HG02610 (cell line): ENCODE results near the gene MOGAT3.

ENCODE experiments used
- ATAC-seq: cut with Tn5 transposase; IDR thresholded peaks from one replicate; pipeline ENCODE4 v1.9.1; 2021; ENCODE audit warnings: mild to moderate bottlenecking, moderate library complexity; ENCODE audit not compliant: unreplicated experiment

Gene MOGAT3

DNA sequence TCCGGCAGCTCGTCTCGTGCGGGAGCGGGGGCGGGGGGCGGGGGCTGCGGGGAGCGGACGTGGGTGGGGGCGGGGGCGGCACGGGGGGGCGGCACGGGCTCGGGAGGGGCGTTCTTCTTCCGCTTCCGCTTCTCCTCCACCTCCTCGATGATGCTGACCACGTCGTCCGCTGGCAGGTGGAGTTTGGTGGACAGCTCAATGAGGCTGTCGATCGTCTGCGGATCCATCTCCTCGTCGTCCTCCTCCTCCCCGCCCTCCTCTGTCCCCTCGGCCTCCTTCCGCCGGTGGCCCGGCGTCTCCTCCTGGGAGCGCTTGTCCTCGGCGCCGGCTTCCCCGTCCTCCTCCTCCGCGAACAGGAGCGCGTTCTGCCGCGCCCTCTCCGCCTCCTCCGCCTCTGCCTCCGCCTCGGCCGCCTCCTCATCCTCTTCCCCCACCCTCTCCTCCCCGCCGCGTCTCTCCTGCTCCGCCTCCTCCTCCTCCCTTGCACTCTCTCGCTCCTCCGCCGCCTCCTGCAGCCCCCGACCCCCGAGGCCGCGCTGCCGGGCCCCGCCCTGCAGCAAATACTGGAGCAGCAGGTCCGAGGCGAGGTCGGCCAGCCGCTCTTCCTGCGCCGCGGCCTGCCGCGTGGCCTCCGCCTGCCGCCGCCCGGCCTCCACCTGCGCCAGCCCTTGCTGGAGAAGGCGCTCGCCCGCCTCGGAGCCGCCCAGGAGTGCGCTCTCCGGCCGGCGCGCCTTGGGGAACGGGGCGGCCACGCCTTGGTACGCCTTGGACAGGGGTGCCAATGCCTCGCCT lies 37.4 kb downstream of the MOGAT3 start:
- no peak for ATAC-seq

DNA sequence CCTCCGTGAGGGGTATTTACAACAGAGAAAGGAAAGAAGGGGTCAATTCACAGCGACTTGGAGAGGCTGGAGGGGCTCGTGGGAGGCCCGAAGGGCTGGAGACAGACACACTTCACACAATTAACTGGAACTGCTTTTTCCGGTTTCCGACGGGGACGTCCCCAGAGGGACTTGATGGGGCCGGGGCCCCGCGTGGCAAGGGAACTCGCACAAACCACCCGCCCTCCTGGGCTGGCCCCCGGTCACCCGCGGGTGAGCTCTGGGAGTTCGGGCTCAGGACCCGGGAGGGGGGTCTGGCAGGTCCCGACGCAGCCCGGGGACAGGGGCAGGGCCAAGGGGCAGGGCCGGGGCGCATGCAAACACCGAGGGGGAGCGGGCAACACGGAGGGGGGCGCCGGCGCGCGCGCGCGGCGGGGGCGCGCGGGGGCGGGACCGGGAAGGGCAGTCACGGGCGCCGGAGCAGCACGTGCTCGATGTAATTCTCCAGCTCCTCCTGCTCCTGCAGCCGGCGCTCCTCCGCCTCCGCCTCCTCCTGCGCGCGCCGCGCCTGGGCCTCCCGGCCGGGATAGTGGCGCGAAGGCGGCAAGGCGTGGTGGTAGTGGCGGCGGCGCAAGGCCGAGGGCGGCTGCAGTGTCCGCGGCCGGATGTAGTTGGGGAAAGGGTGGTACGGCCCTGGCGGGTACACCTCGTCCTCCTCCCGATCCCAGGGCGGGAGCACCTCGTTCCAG lies 38.1 kb downstream of the MOGAT3 start:
- ATAC-seq, result no peak

DNA sequence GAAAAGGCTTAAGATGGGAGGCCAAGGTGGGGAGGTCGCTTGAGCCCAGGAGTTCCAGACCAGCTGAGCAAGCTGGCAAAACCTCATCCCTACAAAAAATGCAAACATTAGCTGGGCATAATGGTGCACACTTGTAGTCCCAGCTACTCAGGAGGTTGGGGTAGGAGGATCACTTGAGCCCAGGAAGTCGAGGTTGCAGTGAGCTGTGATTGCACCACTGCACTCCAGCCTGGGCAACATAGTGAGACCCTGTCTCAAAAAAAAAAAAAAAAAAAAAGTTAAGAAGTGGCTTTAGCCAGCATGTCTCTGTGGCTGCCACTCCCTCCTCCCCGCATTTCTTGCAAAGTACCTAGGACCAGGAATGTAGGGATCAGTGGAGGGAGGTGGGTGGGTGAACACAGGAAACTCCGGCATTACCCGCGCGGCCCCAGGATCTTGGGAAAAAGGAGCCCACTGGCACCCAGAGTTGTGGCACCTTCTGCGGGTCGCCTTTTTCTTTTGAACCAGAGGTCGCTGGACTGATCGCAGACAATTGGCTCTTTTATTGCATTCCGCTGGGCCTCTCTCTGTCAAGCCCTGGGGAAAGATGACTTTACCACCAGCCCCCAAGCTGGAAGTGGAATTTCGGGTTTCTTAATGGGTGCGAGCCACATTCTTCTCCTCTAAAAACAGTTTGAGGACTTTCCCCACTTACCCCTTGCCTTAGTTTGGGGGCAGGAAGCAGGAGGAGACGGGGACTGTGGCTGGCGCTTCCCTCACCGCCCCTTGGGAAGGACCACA lies 39.0 kb downstream of the MOGAT3 start:
- no peak for ATAC-seq

DNA sequence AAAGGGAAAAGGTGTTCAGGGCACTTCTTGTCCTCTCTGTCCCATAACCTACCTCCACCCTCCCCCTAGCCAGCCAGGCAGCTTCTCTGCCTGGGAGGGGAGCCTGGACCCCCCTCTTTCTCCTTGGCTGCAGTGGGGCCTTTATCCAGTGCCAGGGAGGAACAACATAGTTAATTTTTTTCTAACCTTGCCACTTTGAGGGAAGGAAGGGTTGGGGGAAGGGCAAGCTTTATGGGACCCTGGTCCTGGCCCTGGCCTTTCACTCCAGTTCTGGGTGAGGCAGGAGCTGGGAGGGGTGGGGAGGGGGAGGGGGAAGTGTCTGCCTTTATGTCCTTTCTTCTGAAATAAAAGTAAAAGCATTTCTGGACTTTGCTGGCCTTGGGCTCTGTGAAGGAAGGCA lies 39.9 kb downstream of the MOGAT3 start:
- no peak for ATAC-seq

DNA sequence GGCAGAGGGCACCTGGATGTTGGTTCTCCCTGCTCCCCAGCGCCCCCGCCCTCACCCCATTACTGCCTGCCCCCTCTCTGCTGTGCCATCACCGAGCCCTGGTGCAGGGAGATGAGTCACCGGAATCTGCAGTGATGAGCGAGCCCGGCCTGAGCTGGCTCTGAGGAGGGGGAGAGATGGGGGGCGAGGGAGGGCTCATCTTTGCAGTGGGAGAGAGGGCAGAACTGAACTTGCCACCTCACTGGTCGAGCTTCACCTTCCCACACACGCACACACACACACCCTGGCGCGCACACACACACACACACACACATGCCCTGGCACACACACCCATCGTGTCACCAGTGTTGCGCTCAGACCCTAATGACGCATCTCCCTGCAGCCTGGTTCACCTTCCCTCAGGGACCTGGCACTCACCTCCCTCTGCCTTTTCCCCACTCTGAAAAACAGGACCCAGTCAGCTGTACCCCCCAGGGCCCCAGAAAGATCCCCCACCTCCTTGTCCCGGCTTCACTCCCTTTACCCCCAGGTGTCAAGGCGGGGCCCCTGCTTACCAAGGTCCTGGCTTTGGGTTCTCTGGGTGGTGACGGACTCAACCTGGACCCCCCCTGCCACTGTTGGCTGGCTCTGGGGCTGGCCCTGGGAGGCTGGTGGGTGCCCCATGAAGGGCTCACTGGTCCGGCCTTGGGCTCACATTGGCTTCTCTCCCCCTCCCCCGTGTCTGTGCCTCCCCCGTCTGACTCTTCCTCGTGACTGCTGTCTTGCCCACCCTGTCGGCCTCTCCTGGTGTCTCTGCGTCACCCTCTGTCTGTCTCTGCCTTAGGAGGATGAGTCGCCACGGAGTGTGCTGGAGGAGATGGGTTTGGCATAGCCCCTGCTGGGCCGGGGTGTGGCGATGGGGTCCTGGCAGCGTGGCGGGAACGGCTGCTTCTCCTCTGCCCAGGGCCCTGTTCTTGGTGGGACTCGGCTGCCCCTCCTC lies 40.9 kb downstream of the MOGAT3 start:
- ATAC-seq, result no peak

DNA sequence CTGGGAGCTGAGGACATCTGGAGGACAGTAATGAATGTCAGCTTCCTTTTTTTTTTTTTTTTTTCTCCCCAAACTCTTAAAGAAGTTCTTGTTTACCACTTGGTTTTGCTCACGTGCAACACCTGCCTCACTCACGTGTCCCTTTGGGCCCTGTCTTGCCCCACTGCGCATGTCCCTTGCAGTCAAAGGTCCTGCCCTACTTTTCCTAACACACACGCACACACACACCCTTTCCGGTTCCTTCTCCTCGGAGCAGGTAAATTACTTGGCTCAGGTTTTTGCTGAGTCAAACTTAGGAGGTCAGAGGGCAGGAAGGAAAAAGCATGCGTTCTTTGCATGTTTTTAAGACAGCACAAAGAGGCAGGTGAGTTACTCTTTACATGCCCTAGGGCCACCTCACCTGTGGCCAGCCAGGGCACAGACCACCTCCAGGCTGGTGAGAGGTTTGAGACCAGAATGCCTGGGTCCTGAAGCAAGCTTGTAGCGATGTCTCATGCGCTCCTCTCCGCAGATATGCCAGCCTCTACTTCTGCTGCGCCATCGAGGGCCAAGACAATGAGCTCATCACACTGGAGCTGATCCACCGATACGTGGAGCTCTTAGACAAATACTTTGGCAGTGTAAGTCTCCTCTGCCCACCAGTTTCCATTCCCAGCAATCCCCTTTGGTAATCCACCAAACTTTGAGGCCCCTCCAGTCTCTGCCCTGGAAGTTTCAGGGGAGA lies 43.8 kb downstream of the MOGAT3 start:
- no peak for ATAC-seq

DNA sequence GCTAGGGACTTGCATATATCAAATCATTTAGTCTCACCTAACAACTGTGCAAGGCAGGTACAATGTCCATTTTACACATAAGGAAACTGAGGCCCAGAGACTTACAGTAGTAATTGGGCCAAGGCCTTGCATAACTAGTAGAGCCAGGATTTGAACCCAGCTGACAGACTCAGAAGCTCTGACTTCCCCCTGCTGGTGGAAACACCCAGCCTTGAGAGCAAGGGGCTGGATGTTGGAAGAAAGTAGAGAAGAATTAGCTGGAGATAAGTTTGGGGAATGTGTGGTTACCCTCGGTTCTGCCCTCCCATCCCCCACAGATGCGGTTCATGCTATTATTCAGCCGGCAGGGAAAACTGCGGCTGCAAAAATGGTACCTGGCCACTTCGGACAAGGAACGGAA lies 44.6 kb downstream of the MOGAT3 start:
- ATAC-seq, result no peak

DNA sequence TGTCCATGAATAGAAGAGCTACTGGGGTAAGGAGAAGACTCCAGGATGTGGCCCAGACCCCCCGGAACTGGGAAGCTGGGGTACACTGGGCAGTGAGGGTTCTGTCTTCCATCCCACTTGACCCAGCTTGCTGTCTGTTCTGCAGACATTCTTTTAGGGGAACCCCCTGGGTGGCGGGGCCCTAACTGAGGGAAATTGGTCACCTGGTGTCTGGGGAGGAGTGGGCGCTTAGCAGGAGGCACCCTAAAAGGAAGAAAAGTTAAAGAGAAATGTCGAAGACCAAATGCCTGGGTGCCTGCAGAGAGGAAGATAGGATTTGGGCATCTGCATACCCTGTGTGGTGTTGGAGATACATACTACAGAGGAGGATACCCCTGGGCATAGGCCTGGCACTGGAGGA lies 45.5 kb downstream of the MOGAT3 start:
- no peak for ATAC-seq

DNA sequence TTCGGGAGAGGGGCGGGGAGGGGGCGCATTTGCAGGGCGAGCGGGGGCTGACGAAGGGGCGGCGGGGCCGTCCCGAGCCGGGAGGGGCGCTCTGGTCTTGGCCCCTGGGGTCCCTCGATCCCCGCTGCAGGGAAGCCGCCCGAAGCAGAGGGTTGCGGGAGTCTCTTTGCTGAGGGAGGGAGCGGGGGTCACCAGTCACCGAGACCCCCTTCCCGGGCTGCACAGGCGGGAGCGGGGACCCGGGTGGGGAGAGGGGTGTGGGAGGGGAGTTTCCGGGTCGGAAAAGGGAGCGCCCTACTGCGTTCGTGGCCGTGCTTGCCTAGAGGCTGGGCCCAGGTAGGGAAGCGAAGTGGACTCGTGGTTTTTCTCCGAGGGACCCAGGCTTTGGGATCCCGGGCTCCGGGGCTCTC lies 46.1 kb downstream of the MOGAT3 start:
- ATAC-seq, result peak; percentile 20

DNA sequence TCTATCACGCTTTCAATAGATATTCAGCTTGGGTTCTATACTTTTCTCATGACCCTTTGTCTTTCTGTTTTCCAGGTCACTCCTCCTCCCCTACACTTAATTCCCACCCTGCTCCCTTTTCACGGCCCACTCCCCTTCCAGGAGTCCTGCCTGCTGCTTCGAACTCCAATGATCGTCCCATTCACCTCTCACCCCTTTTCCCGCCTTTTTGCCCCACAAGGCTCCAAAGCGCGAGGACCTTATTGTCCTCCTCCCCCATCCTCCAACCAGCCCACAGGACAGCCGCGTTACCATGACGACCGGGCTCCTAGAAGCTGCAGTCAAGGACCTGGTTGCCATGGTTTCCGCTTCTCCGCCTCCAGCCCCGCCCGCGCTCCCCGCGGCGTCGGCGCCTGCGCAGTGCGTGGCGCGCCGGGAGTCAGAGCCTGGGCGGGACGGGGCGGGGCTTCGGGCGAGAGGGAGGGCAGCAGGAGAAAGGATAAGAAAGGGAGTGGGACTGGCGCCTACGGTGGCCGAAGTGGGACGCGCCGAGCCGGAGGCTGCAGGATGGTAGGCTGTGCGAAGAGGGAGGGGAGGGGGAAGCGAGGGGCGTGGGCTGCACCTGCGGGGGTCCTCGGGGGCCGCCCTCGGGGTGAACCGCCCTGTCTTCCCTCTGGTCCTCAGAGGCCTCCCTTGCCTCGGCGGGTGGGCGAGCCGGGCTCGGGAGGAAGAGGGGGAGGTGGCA lies 46.7 kb downstream of the MOGAT3 start, which contains the start of gene AP1S1:
TSS of gene AP1S1 (plus strand) at position 508 of the 724 bp plus-strand sequence. CDS start at position 547, 39 bp downstream.
- peak; percentile 73 for ATAC-seq

DNA sequence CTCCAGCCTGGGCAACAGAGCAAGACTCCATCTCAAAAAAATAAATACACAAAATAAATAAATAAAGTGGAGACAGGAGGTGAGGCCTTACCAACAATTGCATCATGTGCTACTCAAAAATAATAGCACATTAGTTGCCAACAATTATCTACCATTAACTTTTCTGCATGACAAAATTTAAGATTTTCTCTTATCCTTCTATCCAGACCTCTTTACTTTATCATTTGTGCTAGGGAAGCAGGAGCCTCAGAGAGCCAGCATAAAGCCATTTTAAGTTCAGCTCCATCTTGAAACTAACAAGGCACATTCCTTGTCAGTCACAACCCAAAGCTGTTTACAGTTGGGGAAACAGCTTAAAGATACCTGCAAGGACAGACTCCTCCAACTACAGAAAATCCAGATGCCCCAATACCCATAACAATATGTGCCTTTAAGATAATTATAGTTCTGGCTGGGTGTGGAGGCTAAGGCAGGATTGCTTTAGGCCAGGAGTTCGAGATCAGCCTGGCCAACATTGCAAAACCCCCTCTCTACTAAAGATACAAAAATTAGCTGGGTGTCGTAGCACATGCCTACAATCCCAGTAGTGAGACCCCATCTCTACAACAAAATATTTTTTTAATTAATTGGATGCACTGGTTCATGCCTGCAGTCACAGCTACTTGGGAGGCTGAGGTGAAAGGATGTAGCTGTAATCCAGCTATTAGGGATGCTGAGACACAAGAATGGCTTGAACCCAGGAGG lies 48.8 kb downstream of the MOGAT3 start:
- ATAC-seq, result no peak
